Lower leg skin (tissue), 4 donors: Measurements from ENCODE around the gene SHISAL1. TPM values are rescaled to one million over a fixed set of nuclear protein-coding genes. Genes with fewer than 3 reads are reported as not detected.

ENCODE experiments used
- DNase-seq, 2 donors: peaks; one replicate each; pipeline ENCODE4 v3.0.0-alpha.2; 2019; ENCODE audit warnings: low spot score in 2 of 2
- H3K4me3 ChIP-seq: fragments of 200-600 bp; sonication (generic); 2 replicates; pipeline ENCODE4 v1.5.1; 2017; ENCODE audit warnings: mild to moderate bottlenecking, low read depth; ENCODE audit not compliant: poor library complexity, severe bottlenecking
- CTCF ChIP-seq, 3 donors: fragments of 450-650 bp; IDR thresholded peaks; one replicate each; pipeline ENCODE4 v1.5.1; 2016; ENCODE audit warnings: antibody characterized with exemption in 3 of 3, mild to moderate bottlenecking in 3 of 3, moderate library complexity in 2 of 3
- POLR2A ChIP-seq, 2 donors: fragments of 450-650 bp; IDR thresholded peaks; one replicate each; pipeline ENCODE4 v1.6.1; 2016 to 2017; ENCODE audit warnings: antibody characterized with exemption in 2 of 2, mild to moderate bottlenecking in 1 of 2, moderate library complexity in 1 of 2
- WGBS, 2 donors: methylation state at CpG; one replicate each; pipeline ENCODE4 v1.1.5; 2018; 5-methylcytosine and 5-hydroxymethylcytosine counted together
- intact Hi-C: fragments of 100-400 bp; cut with DNase I; formaldehyde crosslinking; loops from one replicate; pipeline ENCODE4 v1.15.0; 2023; ENCODE audit warnings: low total_unique reads
- total RNA-seq, 4 donors: library from RNA; depleted of rRNA; stranded (reverse); fragments of >200 nt; gene quantifications; one replicate each; pipeline ENCODE4 v1.1.0, GENCODE V29; 2016

The SHISAL1 gene
- total RNA-seq, 4 donors from 2014 or later, result 0.08 to 0.42 (median 0.28) TPM

DNA sequence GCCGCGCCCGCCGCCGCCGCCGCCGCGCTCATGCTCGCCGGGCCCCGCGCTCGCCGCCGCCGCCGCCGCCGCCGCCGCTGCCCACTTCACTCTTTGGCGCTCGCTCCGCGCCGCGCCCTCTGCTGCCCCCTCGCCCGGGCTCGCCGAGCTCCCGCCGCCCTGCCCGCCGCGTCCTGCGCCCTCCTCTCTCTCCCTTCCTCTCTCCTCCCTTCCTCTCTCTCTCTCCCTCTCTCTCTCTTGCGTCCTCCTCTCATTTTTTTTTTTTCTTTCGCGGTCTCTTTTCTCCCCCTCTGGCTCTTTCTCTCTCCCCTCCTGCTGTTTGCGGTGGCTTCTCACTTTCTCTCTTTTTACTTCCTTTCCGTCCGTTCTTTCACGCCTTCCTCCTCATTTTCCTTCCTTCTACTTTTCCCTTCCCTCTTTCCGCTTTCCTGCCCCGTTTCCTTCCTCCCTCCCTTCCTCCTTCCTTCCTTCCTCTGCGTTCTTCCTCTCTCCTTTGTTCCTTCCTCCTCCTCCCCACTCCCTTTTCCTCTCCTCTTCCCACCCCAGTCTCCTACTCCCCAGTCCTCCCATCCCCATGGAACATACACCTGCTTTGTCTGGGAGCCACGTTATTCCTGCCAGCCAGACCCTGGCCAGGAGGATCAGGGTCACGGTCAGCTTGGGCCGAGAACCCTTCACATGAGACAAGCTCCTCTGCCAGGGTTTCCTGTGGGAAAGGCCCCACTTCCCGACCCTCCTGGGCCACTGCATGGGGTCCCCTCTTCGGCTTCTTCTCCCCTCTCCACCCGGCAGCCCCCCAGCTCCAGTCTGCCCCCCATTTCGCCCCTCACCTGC is 19.3 kb upstream of the SHISAL1 start:
- WGBS, 2 donors, result 10 to 11% methylated on average over 49 to 55 of the region's 55 CpGs
- no peak for TF ChIP-seq POLR2A (IDR thresholded peaks at IDR 0.05)
- TF ChIP-seq CTCF (IDR thresholded peaks at IDR 0.05), result no peak
- no peak for DNase-seq
- intact Hi-C loops, result no loop called here
- no peak overlapping the region for H3K4me3 ChIP-seq

DNA sequence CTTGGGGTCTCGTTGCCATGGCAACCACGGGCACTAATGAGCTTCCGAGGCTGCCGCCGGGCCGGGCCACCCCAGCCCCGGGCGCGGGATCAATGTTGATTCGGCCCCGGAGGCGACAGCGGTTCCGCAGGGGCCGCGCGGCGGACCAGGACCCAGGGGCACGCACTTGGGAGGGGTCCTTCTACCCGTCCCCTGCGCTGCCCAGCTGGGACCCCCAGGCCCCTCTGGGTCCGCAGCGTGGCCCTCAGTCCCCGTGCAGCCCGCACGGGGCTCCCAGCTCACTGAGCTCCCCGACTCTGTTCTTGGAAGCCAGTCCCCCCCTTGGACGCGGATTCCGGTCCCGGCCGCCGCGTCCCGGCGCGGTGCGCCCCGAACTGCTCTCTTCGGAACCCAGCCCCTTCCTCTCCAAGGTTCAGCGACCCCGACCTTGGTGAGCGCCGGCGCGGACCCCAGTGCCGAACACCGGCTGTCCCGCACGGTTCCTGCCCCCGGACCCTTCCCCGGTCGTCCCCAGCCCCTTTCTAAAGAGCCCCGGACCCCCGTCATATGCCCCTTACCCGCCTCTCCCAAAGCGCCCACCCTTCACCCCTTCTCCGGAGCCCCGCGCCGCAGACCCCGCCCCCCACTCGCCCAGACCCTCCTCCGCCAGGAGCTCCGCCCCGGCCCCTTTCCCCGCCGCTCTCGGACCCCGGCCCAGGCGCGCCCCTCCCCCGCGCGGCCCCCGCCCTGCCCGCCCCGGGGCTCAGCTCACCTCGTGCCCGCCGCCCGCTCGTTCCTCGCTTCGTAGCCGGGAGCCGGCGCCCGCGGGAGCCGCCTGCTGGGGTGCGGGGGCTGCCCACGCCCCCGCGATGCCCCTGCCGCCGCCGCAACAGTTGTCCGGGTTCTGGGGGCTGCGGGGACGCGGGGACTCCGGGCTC is 18.3 kb upstream of the SHISAL1 start:
- WGBS, 2 donors, result 2 to 4% methylated on average over 44 to 69 of the region's 103 CpGs
- no peak for DNase-seq
- intact Hi-C loops, result no loop called here
- no peak overlapping the region for H3K4me3 ChIP-seq
- TF ChIP-seq CTCF (IDR thresholded peaks at IDR 0.05) (no peak), POLR2A (IDR thresholded peaks at IDR 0.05) (no peak)

- intact Hi-C loops, result no loop called here
- TF ChIP-seq POLR2A (IDR thresholded peaks at IDR 0.05) (no peak), CTCF (IDR thresholded peaks at IDR 0.05) (no peak)
- no peak overlapping the region for H3K4me3 ChIP-seq
- 39 to 42% methylated on average over 11 to 12 of the region's 12 CpGs for WGBS, 2 donors
- DNase-seq, result no peak
Observed at GRCh38 chr22:44330188-44330743, 17.5 kb upstream of the SHISAL1 start.

DNA sequence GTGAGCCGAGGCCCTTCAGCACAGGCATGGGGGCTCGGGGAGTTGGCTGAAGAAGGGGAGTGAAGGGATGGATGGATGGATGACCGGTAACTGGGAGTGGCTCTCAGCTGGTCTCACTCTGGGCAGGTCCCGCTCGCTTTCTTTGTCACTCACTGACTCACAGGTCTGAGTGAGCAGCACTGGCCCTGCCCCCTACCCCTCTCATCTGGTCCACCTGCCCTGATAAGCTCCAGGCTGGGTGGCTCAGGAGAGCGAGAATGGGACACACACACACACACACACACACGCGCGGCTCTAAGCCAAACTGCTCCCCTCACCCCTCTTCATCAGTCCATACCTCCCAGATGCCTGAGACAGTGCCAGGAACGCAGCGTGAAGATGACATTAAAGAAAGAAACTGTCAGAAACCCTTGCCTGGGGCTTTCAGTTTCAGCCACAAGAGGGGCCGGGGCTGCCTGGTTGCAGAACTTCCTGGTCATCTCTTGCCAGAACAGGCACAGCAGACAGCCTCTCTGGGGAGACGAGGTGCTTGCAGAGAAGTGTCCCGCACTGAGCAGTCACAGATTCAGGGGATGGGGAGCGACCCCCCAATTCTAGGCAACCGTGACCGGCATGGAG is 16.5 kb upstream of the SHISAL1 start:
- no peak overlapping the region for H3K4me3 ChIP-seq
- no peak for DNase-seq
- TF ChIP-seq POLR2A (IDR thresholded peaks at IDR 0.05), result no peak
- TF ChIP-seq CTCF (IDR thresholded peaks at IDR 0.05), result no peak
- intact Hi-C loops, result no loop called here
- 59 to 61% methylated on average over 17 of the region's 17 CpGs for WGBS, 2 donors

- intact Hi-C loops, result no loop called here
- no peak for TF ChIP-seq POLR2A (IDR thresholded peaks at IDR 0.05)
- no peak for TF ChIP-seq CTCF (IDR thresholded peaks at IDR 0.05)
- WGBS, 2 donors, result 79 to 82% methylated on average over 5 of the region's 5 CpGs
- DNase-seq, result no peak
- H3K4me3 ChIP-seq, result no peak overlapping the region
Observed at GRCh38 chr22:44328762-44329161, 16.0 kb upstream of the SHISAL1 start.
